PC-9 (cell line): ENCODE results near the gene TP53RK. TPM values are rescaled to one million over a fixed set of nuclear protein-coding genes. Genes with fewer than 3 reads are reported as not detected.

Source experiments
- BruUV-seq: library from RNA; stranded (reverse); fragments of 400-500 nt; replicated peaks from 2 replicates; lab custom pipeline; 2021; lab: Mats Ljungman, UMichigan
- CTCF ChIA-PET: fragments of 300-600 bp; sonication (Branson Sonifier 250); formaldehyde crosslinking; loops from one replicate; lab custom pipeline; 2022; ENCODE audit warnings: antibody characterized with exemption; lab: Charles Lee
- POLR2A ChIA-PET: fragments of 300-600 bp; sonication (Branson Sonifier 250); formaldehyde crosslinking; loops from one replicate; lab custom pipeline; 2022; ENCODE audit warnings: antibody characterized with exemption; ENCODE audit not compliant: unreplicated experiment; lab: Charles Lee
- DNase-seq, 2 experiments: peaks; one replicate each; pipeline versions ENCODE4 v3.0.0 to v3.0.0-alpha.2; 2015 to 2022; ENCODE audit warnings: mixed read lengths in 1 of 2
- H2AFZ ChIP-seq: fragments of 200-600 bp; sonication (generic); 2 replicates; pipeline ENCODE4 v1.8.1; 2017; ENCODE audit warnings: antibody characterized with exemption
- H3F3A ChIP-seq: fragments of 200-600 bp; sonication (generic); 2 replicates; pipeline ENCODE4 v1.8.1; 2017; ENCODE audit warnings: antibody characterized with exemption, mild to moderate bottlenecking, low read depth; ENCODE audit not compliant: insufficient read depth
- H3K27ac ChIP-seq: fragments of 200-600 bp; sonication (generic); 2 replicates; pipeline ENCODE4 v1.6.1; 2016; ENCODE audit warnings: mixed run types
- H3K27me3 ChIP-seq: fragments of 200-600 bp; sonication (generic); 2 replicates; pipeline ENCODE4 v1.6.1; 2016; ENCODE audit warnings: low read depth, mixed run types; ENCODE audit not compliant: insufficient read depth
- H3K36me3 ChIP-seq: fragments of 200-600 bp; sonication (generic); 2 replicates; pipeline ENCODE4 v1.6.1; 2016; ENCODE audit warnings: low read depth, mixed run types
- H3K4me1 ChIP-seq: fragments of 200-600 bp; sonication (generic); replicated peaks from 2 replicates; pipeline ENCODE4 v1.6.1; 2016; ENCODE audit warnings: mixed run types; ENCODE audit not compliant: insufficient read depth
- H3K4me2 ChIP-seq: fragments of 200-600 bp; sonication (generic); 2 replicates; pipeline ENCODE4 v1.6.1; 2017; ENCODE audit warnings: mixed run types
- H3K4me3 ChIP-seq: fragments of 200-600 bp; sonication (generic); 2 replicates; pipeline ENCODE4 v1.6.1; 2016; ENCODE audit warnings: mixed run types
- H3K79me2 ChIP-seq: fragments of 200-600 bp; sonication (generic); 2 replicates; pipeline ENCODE4 v1.6.1; 2017; ENCODE audit warnings: low read depth, mixed run types
- H3K9me2 ChIP-seq: fragments of 200-600 bp; sonication (generic); 2 replicates; pipeline ENCODE4 v1.8.1; 2017; ENCODE audit warnings: mild to moderate bottlenecking; ENCODE audit not compliant: insufficient read depth
- H3K9me3 ChIP-seq: fragments of 200-600 bp; sonication (generic); 2 replicates; pipeline ENCODE4 v1.8.1; 2016; ENCODE audit warnings: low read depth; ENCODE audit not compliant: insufficient read depth
- H4K20me1 ChIP-seq: fragments of 200-600 bp; sonication (generic); 2 replicates; pipeline ENCODE4 v1.8.1; 2017; ENCODE audit not compliant: insufficient read depth
- CTCF ChIP-seq: fragments of 200-600 bp; sonication (generic); conservative IDR thresholded peaks from 2 replicates; pipeline ENCODE4 v1.6.1; 2017; ENCODE audit warnings: mixed run types, antibody characterized with exemption, mild to moderate bottlenecking, moderate library complexity
- EZH2 ChIP-seq: fragments of 200-600 bp; sonication (generic); IDR thresholded peaks from 2 replicates; pipeline ENCODE4 v1.8.0; 2017; ENCODE audit warnings: antibody characterized with exemption, low read depth
- intact Hi-C: fragments of 100-400 bp; cut with micrococcal nuclease; formaldehyde crosslinking; loops from one replicate; pipeline ENCODE4 v1.10.0; 2022; ENCODE audit not compliant: unreplicated experiment
- total RNA-seq: library from RNA; stranded (reverse); gene quantifications from 2 replicates; pipeline ENCODE4 v1.2.3, GENCODE V29; 2021

The TP53RK gene
- total RNA-seq, 1 experiment from 2014 or later = 10.4 TPM

GRCh38 chr20:46674253-46675083, 14.8 kb downstream of the TP53RK start:
- ChIA-PET CTCF (no interaction called here), POLR2A (no interaction called here)
- H3K27me3 ChIP-seq = no peaks in the 10 kb centered on the region
- H3K4me2 ChIP-seq = no peak overlapping the region
- H3K4me1 ChIP-seq = no peaks in the 10 kb centered on the region
- H4K20me1 ChIP-seq = 0 out of 2 replicates have a peak, but pooled peaks cover 5% of the 10 kb centered on the region
- H3K79me2 ChIP-seq = no peaks in the 10 kb centered on the region
- no peak for DNase-seq
- H3K4me3 ChIP-seq = no peak overlapping the region
- TF ChIP-seq EZH2 (no peak), CTCF (no peak)
- H3K9me3 ChIP-seq = no peaks in the 10 kb centered on the region
- no TSS peak for BruUV-seq
- H2AFZ ChIP-seq = no peak overlapping the region
- H3F3A ChIP-seq = no peaks in the 10 kb centered on the region
- intact Hi-C loops = no loop called here
- no peak overlapping the region for H3K27ac ChIP-seq
- no peaks in the 10 kb centered on the region for H3K9me2 ChIP-seq
- H3K36me3 ChIP-seq = no peaks in the 10 kb centered on the region

GRCh38 chr20:46673394-46674252, 15.6 kb downstream of the TP53RK start:
- H3K27ac ChIP-seq = no peak overlapping the region

More at GRCh38 chr20:46673394-46674252, 15.6 kb downstream of the TP53RK start:
- no peak for DNase-seq
- H3K79me2 ChIP-seq = no peaks in the 10 kb centered on the region
- no peaks in the 10 kb centered on the region for H3K9me2 ChIP-seq
- H3K36me3 ChIP-seq = no peaks in the 10 kb centered on the region
- H3K4me3 ChIP-seq = no peak overlapping the region
- BruUV-seq = no TSS peak
- ChIA-PET CTCF (no interaction called here), POLR2A (no interaction called here)
- intact Hi-C loops = no loop called here
- no peak for TF ChIP-seq EZH2
- no peak for TF ChIP-seq CTCF
- H3K9me3 ChIP-seq = no peaks in the 10 kb centered on the region
- no peak overlapping the region for H3K4me2 ChIP-seq
- H3F3A ChIP-seq = no peaks in the 10 kb centered on the region
- no peak overlapping the region for H2AFZ ChIP-seq
- H3K4me1 ChIP-seq = no peaks in the 10 kb centered on the region
- 0 out of 2 replicates have a peak, but pooled peaks cover 5% of the 10 kb centered on the region for H4K20me1 ChIP-seq
- H3K27me3 ChIP-seq = no peaks in the 10 kb centered on the region
